ENCODE data around the gene CNGA1.

CNGA1 gene

GRCh38 chr4:48031802-48032525 lies 15.5 kb upstream of the CNGA1 start:
- CTCF ChIA-PET: interaction anchor here (1.1 to 3.0 kb wide), 5 partner anchors 17 to 55 kb away, joined by 3 to 13 read pairs (median 4); no protein-coding TSS in a partner anchor
- no peak for DNase-seq
- H3K4me1 ChIP-seq (ENCODE audit: control extremely low read depth in 1 of 4, control insufficient read depth in 4 of 4, insufficient read depth in 4 of 4, low read length in 3 of 4): no peaks in the 10 kb centered on the region
- WGBS (ENCODE audit: insufficient coverage): 80% methylated on average over 1 of the region's 12 CpGs
- POLR2A ChIA-PET: no interaction called here
- no peaks in the 10 kb centered on the region for H3K36me3 ChIP-seq (ENCODE audit: control insufficient read depth in 4 of 4, insufficient read depth in 4 of 4, low read length in 3 of 4)
- no peak overlapping the region for H3K27ac ChIP-seq (ENCODE audit: insufficient read depth in 1 of 2, low read depth in 1 of 2, low read length in 2 of 2, poor library complexity in 1 of 2, severe bottlenecking in 2 of 2)
- no peaks in the 10 kb centered on the region for H3K27me3 ChIP-seq (replicated peaks in 2 of 5; ENCODE audit: control insufficient read depth in 4 of 5, insufficient read depth in 5 of 5, low read length in 4 of 5)
- H3K4me3 ChIP-seq (ENCODE audit: control insufficient read depth in 1 of 7, extremely low read depth in 1 of 7, insufficient read depth in 4 of 7, low read depth in 2 of 7, low read length in 6 of 7): no peak overlapping the region
- H3K9me3 ChIP-seq (ENCODE audit: control extremely low read depth in 1 of 5, control insufficient read depth in 4 of 5, insufficient read depth in 2 of 5, low read depth in 1 of 5, low read length in 4 of 5): no peaks in the 10 kb centered on the region

GRCh38 chr4:48030470-48030869 lies 14.0 kb upstream of the CNGA1 start:
- H3K27ac ChIP-seq (ENCODE audit: insufficient read depth in 1 of 2, low read depth in 1 of 2, low read length in 2 of 2, poor library complexity in 1 of 2, severe bottlenecking in 2 of 2): no peak overlapping the region
- ChIA-PET CTCF (no interaction called here), POLR2A (interaction anchor here (0.6 kb wide), 1 partner anchor 360 kb away, joined by 3 read pairs; no protein-coding TSS in a partner anchor)
- H3K4me3 ChIP-seq (ENCODE audit: control insufficient read depth in 1 of 7, extremely low read depth in 1 of 7, insufficient read depth in 4 of 7, low read depth in 2 of 7, low read length in 6 of 7): no peak overlapping the region
- H3K4me1 ChIP-seq (ENCODE audit: control extremely low read depth in 1 of 4, control insufficient read depth in 4 of 4, insufficient read depth in 4 of 4, low read length in 3 of 4): no peaks in the 10 kb centered on the region
- DNase-seq: no peak
- WGBS (ENCODE audit: insufficient coverage): 67% methylated on average over 1 of the region's 3 CpGs
- H3K9me3 ChIP-seq (ENCODE audit: control extremely low read depth in 1 of 5, control insufficient read depth in 4 of 5, insufficient read depth in 2 of 5, low read depth in 1 of 5, low read length in 4 of 5): no peaks in the 10 kb centered on the region
- no peaks in the 10 kb centered on the region for H3K36me3 ChIP-seq (ENCODE audit: control insufficient read depth in 4 of 4, insufficient read depth in 4 of 4, low read length in 3 of 4)
- no peaks in the 10 kb centered on the region for H3K27me3 ChIP-seq (replicated peaks in 2 of 5; ENCODE audit: control insufficient read depth in 4 of 5, insufficient read depth in 5 of 5, low read length in 4 of 5)

- Histone ChIP-seq H3K4me3 (ENCODE audit: control insufficient read depth in 1 of 7, extremely low read depth in 1 of 7, insufficient read depth in 4 of 7, low read depth in 2 of 7, low read length in 6 of 7) (no peak overlapping the region), H3K27ac (ENCODE audit: insufficient read depth in 1 of 2, low read depth in 1 of 2, low read length in 2 of 2, poor library complexity in 1 of 2, severe bottlenecking in 2 of 2) (no peak overlapping the region), H3K4me1 (ENCODE audit: control extremely low read depth in 1 of 4, control insufficient read depth in 4 of 4, insufficient read depth in 4 of 4, low read length in 3 of 4) (no peaks in the 10 kb centered on the region), H3K9me3 (ENCODE audit: control extremely low read depth in 1 of 5, control insufficient read depth in 4 of 5, insufficient read depth in 2 of 5, low read depth in 1 of 5, low read length in 4 of 5) (no peaks in the 10 kb centered on the region), H3K27me3 (replicated peaks in 2 of 5; ENCODE audit: control insufficient read depth in 4 of 5, insufficient read depth in 5 of 5, low read length in 4 of 5) (no peaks in the 10 kb centered on the region), H3K36me3 (ENCODE audit: control insufficient read depth in 4 of 4, insufficient read depth in 4 of 4, low read length in 3 of 4) (no peaks in the 10 kb centered on the region)
- CTCF ChIA-PET: no interaction called here
- no CpG with 5 or more reads among the region's 2 CpGs for WGBS (ENCODE audit: insufficient coverage)
- DNase-seq: no peak
- POLR2A ChIA-PET: no interaction called here
Measured at GRCh38 chr4:48028696-48029095, 12.2 kb upstream of the CNGA1 start.

GRCh38 chr4:48027653-48028052 lies 11.2 kb upstream of the CNGA1 start:
- POLR2A ChIA-PET: no interaction called here
- H3K4me3 ChIP-seq (ENCODE audit: control insufficient read depth in 1 of 7, extremely low read depth in 1 of 7, insufficient read depth in 4 of 7, low read depth in 2 of 7, low read length in 6 of 7): no peak overlapping the region
- CTCF ChIA-PET: no interaction called here
- no peaks in the 10 kb centered on the region for H3K9me3 ChIP-seq (ENCODE audit: control extremely low read depth in 1 of 5, control insufficient read depth in 4 of 5, insufficient read depth in 2 of 5, low read depth in 1 of 5, low read length in 4 of 5)
- no peaks in the 10 kb centered on the region for H3K4me1 ChIP-seq (ENCODE audit: control extremely low read depth in 1 of 4, control insufficient read depth in 4 of 4, insufficient read depth in 4 of 4, low read length in 3 of 4)
- H3K27ac ChIP-seq (ENCODE audit: insufficient read depth in 1 of 2, low read depth in 1 of 2, low read length in 2 of 2, poor library complexity in 1 of 2, severe bottlenecking in 2 of 2): no peak overlapping the region
- H3K27me3 ChIP-seq (replicated peaks in 2 of 5; ENCODE audit: control insufficient read depth in 4 of 5, insufficient read depth in 5 of 5, low read length in 4 of 5): no peaks in the 10 kb centered on the region
- H3K36me3 ChIP-seq (ENCODE audit: control insufficient read depth in 4 of 4, insufficient read depth in 4 of 4, low read length in 3 of 4): no peaks in the 10 kb centered on the region
- no peak for DNase-seq

- Histone ChIP-seq H3K27me3 (replicated peaks in 2 of 5; ENCODE audit: control insufficient read depth in 4 of 5, insufficient read depth in 5 of 5, low read length in 4 of 5) (peaks cover 0 to 4% (median under 1%) of the 10 kb centered on the region in 5 experiments), H3K4me1 (ENCODE audit: control extremely low read depth in 1 of 4, control insufficient read depth in 4 of 4, insufficient read depth in 4 of 4, low read length in 3 of 4) (no peaks in the 10 kb centered on the region), H3K36me3 (ENCODE audit: control insufficient read depth in 4 of 4, insufficient read depth in 4 of 4, low read length in 3 of 4) (no peaks in the 10 kb centered on the region), H3K27ac (ENCODE audit: insufficient read depth in 1 of 2, low read depth in 1 of 2, low read length in 2 of 2, poor library complexity in 1 of 2, severe bottlenecking in 2 of 2) (no peak overlapping the region), H3K4me3 (ENCODE audit: control insufficient read depth in 1 of 7, extremely low read depth in 1 of 7, insufficient read depth in 4 of 7, low read depth in 2 of 7, low read length in 6 of 7) (no peak overlapping the region), H3K9me3 (ENCODE audit: control extremely low read depth in 1 of 5, control insufficient read depth in 4 of 5, insufficient read depth in 2 of 5, low read depth in 1 of 5, low read length in 4 of 5) (no peaks in the 10 kb centered on the region)
- ChIA-PET POLR2A (no interaction called here), CTCF (interaction anchor here (0.7 to 1.6 kb wide), 2 partner anchors 51 to 59 kb away, joined by 3 to 5 read pairs; no protein-coding TSS in a partner anchor)
- 100% methylated on average over 1 of the region's 2 CpGs for WGBS (ENCODE audit: insufficient coverage)
- no peak for DNase-seq
Measured at GRCh38 chr4:48025005-48025404, 8.5 kb upstream of the CNGA1 start.

- Histone ChIP-seq H3K9me3 (ENCODE audit: control extremely low read depth in 1 of 5, control insufficient read depth in 4 of 5, insufficient read depth in 2 of 5, low read depth in 1 of 5, low read length in 4 of 5) (no peaks in the 10 kb centered on the region), H3K27ac (ENCODE audit: insufficient read depth in 1 of 2, low read depth in 1 of 2, low read length in 2 of 2, poor library complexity in 1 of 2, severe bottlenecking in 2 of 2) (no peak overlapping the region), H3K4me1 (ENCODE audit: control extremely low read depth in 1 of 4, control insufficient read depth in 4 of 4, insufficient read depth in 4 of 4, low read length in 3 of 4) (no peaks in the 10 kb centered on the region), H3K4me3 (ENCODE audit: control insufficient read depth in 1 of 7, extremely low read depth in 1 of 7, insufficient read depth in 4 of 7, low read depth in 2 of 7, low read length in 6 of 7) (no peak overlapping the region), H3K27me3 (replicated peaks in 2 of 5; ENCODE audit: control insufficient read depth in 4 of 5, insufficient read depth in 5 of 5, low read length in 4 of 5) (peaks cover 0 to 8% (median 2%) of the 10 kb centered on the region in 5 experiments), H3K36me3 (ENCODE audit: control insufficient read depth in 4 of 4, insufficient read depth in 4 of 4, low read length in 3 of 4) (no peaks in the 10 kb centered on the region)
- ChIA-PET POLR2A (no interaction called here), CTCF (interaction anchor here (0.7 to 1.6 kb wide), 3 partner anchors 10 to 60 kb away, joined by 3 to 5 read pairs (median 3); no protein-coding TSS in a partner anchor)
- WGBS (ENCODE audit: insufficient coverage): 89% methylated on average over 3 of the region's 4 CpGs
- DNase-seq: no peak
Measured at GRCh38 chr4:48024522-48024921, 8.0 kb upstream of the CNGA1 start.

GRCh38 chr4:48022192-48022799 lies 5.8 kb upstream of the CNGA1 start:
- 100% methylated on average over 1 of the region's 3 CpGs for WGBS (ENCODE audit: insufficient coverage)
- Histone ChIP-seq H3K27ac (ENCODE audit: insufficient read depth in 1 of 2, low read depth in 1 of 2, low read length in 2 of 2, poor library complexity in 1 of 2, severe bottlenecking in 2 of 2) (no peak overlapping the region), H3K36me3 (ENCODE audit: control insufficient read depth in 4 of 4, insufficient read depth in 4 of 4, low read length in 3 of 4) (no peaks in the 10 kb centered on the region), H3K27me3 (replicated peaks in 2 of 5; ENCODE audit: control insufficient read depth in 4 of 5, insufficient read depth in 5 of 5, low read length in 4 of 5) (peaks cover 6 to 29% (median 7%) of the 10 kb centered on the region in 5 experiments), H3K9me3 (ENCODE audit: control extremely low read depth in 1 of 5, control insufficient read depth in 4 of 5, insufficient read depth in 2 of 5, low read depth in 1 of 5, low read length in 4 of 5) (no peaks in the 10 kb centered on the region), H3K4me1 (ENCODE audit: control extremely low read depth in 1 of 4, control insufficient read depth in 4 of 4, insufficient read depth in 4 of 4, low read length in 3 of 4) (peaks cover 0 to 3% (median 3%) of the 10 kb centered on the region in 4 experiments), H3K4me3 (ENCODE audit: control insufficient read depth in 1 of 7, extremely low read depth in 1 of 7, insufficient read depth in 4 of 7, low read depth in 2 of 7, low read length in 6 of 7) (no peak overlapping the region)
- ChIA-PET CTCF (no interaction called here), POLR2A (no interaction called here)
- DNase-seq: no peak

Data from common myeloid progenitor, CD34-positive (primary cell).